T-helper 1 cell treated with Interleukin-12 subunit alpha and Interleukin-12 subunit beta and Interleukin-4 antibody, amounts not matched to agents 30 ng/mL and 1 ng/mL, for 36 hours (primary cell): ENCODE measurements around the gene PTPN9. TPM values are rescaled to one million over a fixed set of nuclear protein-coding genes. Genes with fewer than 3 reads are reported as not detected.
"Not testable (repeated sequence)": the region's sequence is repeated elsewhere in the genome, so short reads cannot be mapped to it uniquely, and the experiment has no call there.

Source experiments
- intact Hi-C: fragments of 100-400 bp; cut with micrococcal nuclease; formaldehyde crosslinking; loops from one replicate; pipeline ENCODE4 v1.15.1; 2024
- total RNA-seq: library from RNA; stranded (reverse); gene quantifications from 2 replicates; pipeline ENCODE4 v1.2.3, GENCODE V29; 2022

PTPN9 gene
- total RNA-seq, 1 donor from 2014 or later = 40.8 TPM

GRCh38 chr15:75455424-75455981 is 123.6 kb downstream of the PTPN9 start:
- intact Hi-C loops = loop anchor here (2.0 kb wide), 1 partner anchor 583 kb away; the partner anchor contains the start of gene SCAMP2

- intact Hi-C loops = loop anchor here (1.0 to 5.0 kb wide), 7 partner anchors 125 to 1968 kb away; partner anchors contain the start of genes FBXO22, HMG20A, PEAK1 and PTPN9
Measured at GRCh38 chr15:75454471-75455378, 124.4 kb downstream of the PTPN9 start.

GRCh38 chr15:75453703-75454470 is 125.2 kb downstream of the PTPN9 start:
- intact Hi-C loops = loop anchor here (1.0 to 5.0 kb wide), 10 partner anchors 117 to 1968 kb away; partner anchors contain the start of genes COMMD4, FBXO22, HMG20A and PEAK1

GRCh38 chr15:75452865-75453702 is 126.0 kb downstream of the PTPN9 start:
- intact Hi-C loops = loop anchor here (1.0 to 5.0 kb wide), 9 partner anchors 116 to 1969 kb away; partner anchors contain the start of genes COMMD4, FBXO22, HMG20A and PEAK1

- intact Hi-C loops = loop anchor here (1.0 to 5.0 kb wide), 9 partner anchors 116 to 1970 kb away; partner anchors contain the start of genes COMMD4, FBXO22, HMG20A and PEAK1
Measured at GRCh38 chr15:75452364-75452864, 126.7 kb downstream of the PTPN9 start.

GRCh38 chr15:75451674-75452363 is 127.3 kb downstream of the PTPN9 start, which contains the start of gene SIN3A:
Gene SIN3A, minus strand, starts transcription at chr15:75451690. Its CDS starts 21,315 bp downstream, at chr15:75430375.
- intact Hi-C loops = loop anchor here (1.0 to 5.0 kb wide), 12 partner anchors 115 to 1970 kb away; partner anchors contain the start of genes COMMD4, FBXO22, HMG20A and PEAK1

- intact Hi-C loops = loop anchor here (2.0 to 5.0 kb wide), 7 partner anchors 248 to 1971 kb away; partner anchors contain the start of genes FBXO22, HMG20A, PEAK1 and PML
Measured at GRCh38 chr15:75451202-75451673, 127.9 kb downstream of the PTPN9 start.

- intact Hi-C loops = loop anchor here (1.0 to 5.0 kb wide), 13 partner anchors 82 to 1972 kb away; partner anchors contain the start of genes COX5A, FBXO22, HMG20A and IMP3
Measured at GRCh38 chr15:75450307-75451201, 128.6 kb downstream of the PTPN9 start.

GRCh38 chr15:75449585-75450306 is 129.4 kb downstream of the PTPN9 start:
- intact Hi-C loops = loop anchor here (1.0 to 5.0 kb wide), 13 partner anchors 81 to 1973 kb away; partner anchors contain the start of genes COX5A, FBXO22, HMG20A and IMP3

GRCh38 chr15:75448171-75448570 is 130.9 kb downstream of the PTPN9 start:
- intact Hi-C loops = not testable (repeated sequence)

- intact Hi-C loops = no loop called here
Measured at GRCh38 chr15:75446151-75446550, 133.0 kb downstream of the PTPN9 start.

- intact Hi-C loops = not testable (repeated sequence)
Measured at GRCh38 chr15:75445324-75445723, 133.8 kb downstream of the PTPN9 start.

- intact Hi-C loops = not testable (repeated sequence)
Measured at GRCh38 chr15:75443972-75444453, 135.1 kb downstream of the PTPN9 start.

GRCh38 chr15:75437721-75438120 is 141.4 kb downstream of the PTPN9 start:
- intact Hi-C loops = no loop called here

- intact Hi-C loops = no loop called here
Measured at GRCh38 chr15:75436881-75437280, 142.2 kb downstream of the PTPN9 start.

- intact Hi-C loops = no loop called here
Measured at GRCh38 chr15:75431682-75432081, 147.4 kb downstream of the PTPN9 start.

- intact Hi-C loops = no loop called here
Measured at GRCh38 chr15:75431270-75431669, 147.8 kb downstream of the PTPN9 start.
